HG03095 (cell line): ENCODE results near the gene SLC25A51.

Source experiments
- ATAC-seq: cut with Tn5 transposase; IDR thresholded peaks from one replicate; pipeline ENCODE4 v1.9.1; 2021; ENCODE audit warnings: moderate library complexity; ENCODE audit not compliant: unreplicated experiment

SLC25A51 gene

GRCh38 chr9:37937366-37937765, 33.4 kb upstream of the SLC25A51 start:
- ATAC-seq = no peak

DNA sequence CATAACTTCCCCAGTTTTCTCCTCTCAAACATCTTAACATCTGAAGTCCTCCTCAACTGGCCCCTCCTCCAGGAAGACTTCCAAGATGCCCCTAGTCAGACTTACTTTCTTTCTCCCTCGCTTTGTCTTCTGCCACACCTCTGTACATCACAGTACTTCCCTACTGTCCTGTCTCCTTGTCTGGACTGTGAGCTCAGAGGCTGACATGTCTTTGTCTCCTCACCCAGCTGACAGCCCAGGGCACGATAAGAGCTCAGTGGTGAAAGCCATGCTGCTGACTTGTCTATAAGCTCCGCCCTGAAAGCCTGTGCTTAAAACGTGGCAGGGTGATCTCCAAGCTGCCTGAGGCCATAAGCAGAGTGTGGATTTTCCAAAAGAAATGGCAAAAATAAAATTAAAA, 33.0 kb upstream of the SLC25A51 start:
- no peak for ATAC-seq

DNA sequence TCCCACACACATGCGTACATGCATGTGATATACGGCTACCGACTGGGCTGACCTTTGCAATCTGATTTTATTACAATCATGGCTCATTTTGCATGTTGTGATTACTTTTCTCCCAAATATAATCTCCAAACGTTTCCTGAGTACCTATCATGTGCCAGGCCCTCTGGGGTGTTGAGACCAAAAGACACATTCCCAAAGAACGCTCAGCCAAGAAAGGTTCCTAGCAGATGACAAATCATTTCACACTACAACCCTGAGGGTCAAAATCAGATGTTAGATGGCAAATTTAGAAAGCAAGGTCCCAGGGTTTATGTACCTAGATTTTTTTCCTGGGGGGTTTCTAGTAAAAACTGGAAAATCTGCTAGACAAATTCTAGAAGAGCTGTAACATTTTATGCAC, 32.4 kb upstream of the SLC25A51 start:
- ATAC-seq = no peak

DNA sequence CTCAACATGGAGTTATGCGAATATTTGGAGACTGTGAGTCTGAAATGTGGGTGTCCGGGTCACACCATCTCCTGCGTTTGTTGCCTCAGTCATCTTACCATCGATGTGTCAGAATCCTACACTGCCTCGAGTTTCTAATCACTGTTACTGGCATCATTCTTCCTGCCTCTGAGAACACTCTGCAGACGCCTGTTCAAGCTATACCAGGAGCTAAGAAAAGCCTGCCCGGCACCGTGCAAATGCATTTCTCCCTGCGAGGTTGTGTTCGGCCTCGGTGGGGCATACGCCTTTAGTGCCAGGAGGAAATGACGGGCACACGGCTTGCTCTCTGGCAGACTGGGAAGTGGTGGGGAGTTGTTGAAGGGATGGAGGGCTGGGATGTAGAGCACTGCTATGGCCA, 31.2 kb upstream of the SLC25A51 start:
- no peak for ATAC-seq

- no peak for ATAC-seq
These were observed 27.7 kb upstream of the SLC25A51 start for GRCh38 chr9:37931592-37931991.

GRCh38 chr9:37929441-37929895, 25.5 kb upstream of the SLC25A51 start:
- no peak for ATAC-seq

DNA sequence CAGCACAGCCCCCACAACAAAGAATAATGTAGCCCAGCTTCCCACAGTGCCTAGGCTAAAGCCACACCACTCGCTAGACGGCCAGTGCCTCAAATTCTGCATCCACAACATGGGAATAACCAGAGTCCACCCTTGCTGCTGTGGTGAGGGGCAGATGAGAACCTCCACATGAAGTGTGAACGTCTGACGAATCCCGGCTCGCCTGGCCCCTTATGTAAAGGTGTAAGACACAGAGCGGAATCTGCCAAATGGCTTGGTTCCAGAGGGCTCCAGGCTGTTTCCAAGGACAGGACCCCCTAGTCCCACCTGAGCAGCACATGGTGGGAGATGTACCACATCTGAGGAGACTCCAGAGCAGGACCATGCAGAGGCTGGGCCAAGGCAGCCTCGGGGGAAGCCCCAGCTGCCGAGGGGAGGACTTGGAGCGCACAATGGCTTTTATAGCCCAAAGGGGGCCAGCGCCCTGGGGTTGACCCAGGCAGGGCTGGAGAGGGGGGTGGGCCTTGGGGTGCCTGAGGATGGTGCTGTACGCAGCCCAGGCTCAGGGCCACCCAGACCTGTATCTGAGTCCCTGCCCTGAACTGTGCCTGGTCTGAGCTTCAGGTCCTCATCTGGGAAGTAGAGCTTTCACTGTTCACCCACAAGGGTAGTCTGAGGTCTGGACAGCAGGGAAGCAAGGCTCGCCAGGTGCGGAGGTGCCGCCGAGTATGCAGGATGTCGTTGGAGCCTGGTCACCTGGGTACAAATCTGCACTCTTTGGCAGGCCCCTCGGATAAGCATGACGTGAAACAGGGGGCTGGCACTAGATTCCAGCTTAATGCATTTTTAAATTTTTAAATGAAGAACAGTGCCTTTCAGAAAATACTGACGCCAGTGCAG, 24.9 kb upstream of the SLC25A51 start:
- no peak for ATAC-seq

GRCh38 chr9:37927601-37928551, 23.9 kb upstream of the SLC25A51 start:
- ATAC-seq = no peak

DNA sequence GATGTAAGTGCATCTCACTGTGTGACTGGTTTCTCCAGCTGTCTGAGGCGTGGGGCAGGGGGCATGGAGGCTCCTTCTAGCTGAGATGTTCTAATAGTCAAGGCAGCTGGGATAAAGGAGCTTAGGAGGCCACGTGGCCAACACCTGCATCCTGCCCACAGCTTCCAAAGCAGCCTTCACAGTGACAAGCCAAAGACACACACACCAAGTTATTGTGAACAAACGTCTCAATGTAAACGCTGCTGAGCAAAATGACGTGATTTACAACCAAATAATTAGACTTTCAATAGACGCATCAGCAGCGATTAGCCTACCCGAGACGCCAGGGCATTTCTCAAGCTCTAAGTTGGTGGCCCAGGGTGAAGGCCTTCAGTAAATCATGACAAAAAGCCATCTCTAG, 23.2 kb upstream of the SLC25A51 start:
- ATAC-seq = no peak

GRCh38 chr9:37926737-37927118, 22.8 kb upstream of the SLC25A51 start:
- no peak for ATAC-seq

DNA sequence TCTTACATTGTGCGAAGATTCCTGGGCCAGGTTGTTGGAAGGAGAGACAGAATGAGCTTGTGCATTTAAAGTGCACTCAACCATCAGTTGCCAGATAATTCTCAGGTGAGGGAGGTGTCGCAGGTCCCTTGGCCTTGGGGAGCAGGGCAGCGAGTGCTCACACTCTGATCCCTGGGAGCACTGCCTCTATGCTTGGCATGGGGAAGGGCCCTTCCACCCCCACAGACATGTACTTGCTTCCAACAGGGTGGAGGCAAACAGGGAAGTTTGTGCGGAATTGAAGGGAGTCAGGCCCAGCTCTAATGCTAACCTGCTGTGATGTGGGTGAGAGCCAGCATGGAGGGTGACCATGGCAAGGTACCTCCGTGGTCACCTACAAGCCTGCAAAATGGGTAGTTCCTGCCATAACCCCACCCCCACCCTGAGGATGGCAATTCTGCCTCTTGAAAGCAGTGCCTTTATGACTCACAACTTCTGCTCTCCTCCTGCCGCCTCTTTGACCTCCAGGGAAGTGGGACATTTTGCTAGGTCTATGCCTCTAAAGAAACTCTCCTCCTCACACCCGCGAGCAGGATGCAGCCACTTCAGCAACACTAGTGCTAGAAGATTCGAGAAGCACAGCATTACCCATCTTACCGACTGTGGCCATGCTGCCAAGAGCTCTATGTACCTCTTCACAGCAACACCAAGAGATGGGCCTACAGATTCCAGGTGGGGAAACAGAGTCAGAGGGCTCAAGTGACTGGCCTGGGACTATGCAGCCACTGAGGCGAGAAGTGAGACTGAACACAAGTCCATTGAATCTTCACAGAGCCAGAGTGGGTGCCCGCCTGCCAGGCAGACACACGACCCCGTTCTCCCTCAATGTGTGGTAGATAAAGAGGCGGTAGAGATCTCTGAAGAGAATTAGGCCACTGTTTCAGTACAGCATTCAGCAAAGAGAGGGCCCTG, 22.1 kb upstream of the SLC25A51 start:
- no peak for ATAC-seq

- no peak for ATAC-seq
These were observed 21.1 kb upstream of the SLC25A51 start for GRCh38 chr9:37925006-37925405.

- no peak for ATAC-seq
These were observed 20.6 kb upstream of the SLC25A51 start for GRCh38 chr9:37924538-37924937.

DNA sequence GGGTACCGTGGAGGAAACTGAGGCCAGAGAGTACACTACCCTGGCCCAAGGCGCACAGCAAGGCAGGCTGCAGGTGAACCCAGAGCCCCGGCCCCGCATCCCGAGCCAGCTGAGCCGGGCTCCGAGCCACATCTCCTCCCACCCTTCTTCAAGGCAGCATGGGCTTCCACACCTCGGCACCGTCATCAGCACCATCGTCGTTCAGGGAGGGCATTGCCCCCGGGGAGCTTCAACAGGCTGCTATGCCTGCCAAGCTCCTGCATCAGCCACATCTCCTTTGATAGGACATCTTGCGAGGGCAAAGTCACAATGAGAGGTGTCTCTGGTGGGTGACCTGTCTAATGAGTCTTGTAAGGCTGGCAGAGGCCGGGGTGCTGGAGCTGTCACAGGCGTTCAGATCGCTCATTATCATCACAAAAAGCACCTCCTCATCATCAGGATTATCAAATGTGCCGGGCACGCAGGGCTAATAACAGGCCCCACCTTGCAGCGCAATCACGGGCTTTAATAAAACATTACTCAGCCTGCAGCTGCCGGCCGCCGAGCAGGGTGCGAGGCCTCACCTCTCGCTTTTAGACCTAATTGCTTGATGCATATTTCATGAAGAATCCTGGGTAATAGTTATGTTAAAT, 20.0 kb upstream of the SLC25A51 start:
- ATAC-seq = no peak

DNA sequence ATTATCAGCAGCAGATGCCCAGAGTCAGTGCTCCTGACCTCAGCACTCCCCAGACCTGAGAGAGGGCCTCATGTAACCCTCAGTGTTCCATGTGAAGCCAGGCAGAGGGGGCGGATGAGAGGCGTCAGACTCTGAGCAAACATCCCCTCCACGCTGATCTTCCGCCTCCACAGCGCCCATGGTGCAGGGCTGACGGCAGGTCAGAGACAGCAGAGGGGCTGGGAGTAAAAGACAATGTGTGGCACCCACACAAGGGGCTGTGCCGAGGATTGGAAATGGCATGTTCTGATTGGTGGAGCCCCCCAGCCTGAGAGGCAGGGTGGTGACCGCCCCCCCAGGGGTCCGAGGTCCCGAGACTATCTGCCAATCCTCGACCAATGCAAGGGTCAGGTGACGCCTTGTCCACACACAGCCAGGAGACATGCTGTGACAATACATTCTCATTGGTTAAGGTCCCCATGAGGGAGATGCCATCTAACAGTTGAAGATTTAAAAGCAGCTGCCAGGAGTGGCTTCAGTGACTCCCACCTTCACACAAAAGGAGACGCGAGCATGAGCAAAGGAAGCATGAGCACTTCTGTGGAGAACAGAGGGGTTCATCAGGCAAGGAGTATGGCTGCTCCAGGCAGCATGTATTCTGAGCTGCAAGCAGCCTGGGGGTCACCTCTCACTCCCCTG, 19.3 kb upstream of the SLC25A51 start:
- ATAC-seq = no peak

GRCh38 chr9:37922363-37923117, 18.6 kb upstream of the SLC25A51 start:
- no peak for ATAC-seq

- ATAC-seq = no peak
These were observed 17.8 kb upstream of the SLC25A51 start for GRCh38 chr9:37921546-37922300.

DNA sequence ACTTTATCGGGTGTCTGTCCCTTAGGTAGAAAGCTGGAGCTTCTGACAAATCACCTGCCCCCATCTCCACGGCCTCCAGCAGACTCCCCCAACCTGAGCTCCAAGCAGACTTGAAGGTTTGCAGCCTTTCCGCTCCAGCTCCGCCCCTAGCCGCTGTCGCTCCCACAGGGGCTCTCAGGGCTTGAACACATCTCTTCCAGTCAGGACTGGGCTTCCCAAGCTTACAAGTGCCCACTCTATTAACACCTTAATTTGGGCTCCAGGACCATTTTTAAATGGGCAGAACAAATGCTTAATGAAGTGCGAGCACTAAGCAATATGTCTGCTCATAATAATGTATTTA, 17.2 kb upstream of the SLC25A51 start:
- no peak for ATAC-seq
